Tibial nerve (tissue), 4 donors: Measurements from ENCODE around the gene RAI1. TPM values are rescaled to one million over a fixed set of nuclear protein-coding genes. Genes with fewer than 3 reads are reported as not detected.

ENCODE experiments used
- DNase-seq, 2 donors: peaks; one replicate each; pipeline ENCODE4 v3.0.0-alpha.2; 2019; ENCODE audit warnings: low spot score in 2 of 2
- H3K27ac ChIP-seq, 4 donors: fragments of 200-600 bp; sonication (generic) in 3 of 4; one replicate each; pipeline ENCODE4 v1.5.1; 2017 to 2019; ENCODE audit warnings: mild to moderate bottlenecking in 1 of 4
- H3K27me3 ChIP-seq, 2 donors: fragments of 200-600 bp; sonication (generic) in 1 of 2; one replicate each; pipeline versions ENCODE4 v1.5.1 to v1.6.0; 2017 to 2019
- H3K36me3 ChIP-seq, 3 donors: fragments of 200-600 bp; sonication (generic); one replicate each; pipeline ENCODE4 v1.5.1; 2018 to 2019
- H3K4me1 ChIP-seq, 4 donors: fragments of 200-600 bp; sonication (generic) in 3 of 4; one replicate each; pipeline ENCODE4 v1.5.1; 2017 to 2019
- H3K4me3 ChIP-seq, 4 donors: fragments of 200-600 bp; sonication (generic) in 3 of 4; one replicate each; pipeline ENCODE4 v1.5.1; 2017 to 2019; ENCODE audit warnings: mild to moderate bottlenecking in 1 of 4, moderate library complexity in 1 of 4
- H3K9me3 ChIP-seq, 4 donors: fragments of 200-600 bp; sonication (generic) in 3 of 4; one replicate each; pipeline ENCODE4 v1.5.1; 2017 to 2019
- CTCF ChIP-seq, 5 experiments: fragments of 200-600 bp in 3 of 5; fragments of 450-650 bp in 2 of 5; sonication (generic) in 3 of 5; IDR thresholded peaks; one replicate each; pipeline ENCODE4 v1.5.1; 2016 to 2019; ENCODE audit warnings: antibody characterized with exemption in 5 of 5, mild to moderate bottlenecking in 3 of 5, moderate library complexity in 2 of 5
- EP300 ChIP-seq, 2 donors: sonication (generic); formaldehyde crosslinking; IDR thresholded peaks; one replicate each; pipeline ENCODE4 v1.6.1; 2017; ENCODE audit warnings: antibody characterized with exemption in 2 of 2, mild to moderate bottlenecking in 1 of 2
- POLR2A ChIP-seq, 2 donors: fragments of 450-650 bp; IDR thresholded peaks; one replicate each; pipeline ENCODE4 v1.6.1; 2017; ENCODE audit warnings: antibody characterized with exemption in 2 of 2, mild to moderate bottlenecking in 2 of 2, moderate library complexity in 2 of 2
- WGBS, 2 donors: methylation state at CpG; one replicate each; pipeline ENCODE4 v1.1.5; 2018; 5-methylcytosine and 5-hydroxymethylcytosine counted together
- total RNA-seq, 4 donors: library from RNA; depleted of rRNA; stranded (reverse); fragments of >200 nt; gene quantifications; one replicate each; pipeline ENCODE4 v1.1.0, GENCODE V29; 2016

Gene RAI1
- total RNA-seq, 4 donors from 2014 or later, result 32.9 to 52.7 (median 45.9) TPM

GRCh38 chr17:17760872-17761550 lies 79.8 kb downstream of the RAI1 start:
- H3K4me1 ChIP-seq, result peaks cover 0 to 47% (median 9%) of the 10 kb centered on the region in 4 donors
- H3K27me3 ChIP-seq, result no peaks in the 10 kb centered on the region

GRCh38 chr17:17761894-17762743 lies 80.9 kb downstream of the RAI1 start:
- Histone ChIP-seq H3K27me3 (no peaks in the 10 kb centered on the region), H3K27ac (no peak overlapping the region), H3K4me3 (no peak overlapping the region), H3K9me3 (no peaks in the 10 kb centered on the region), H3K4me1 (peaks cover 0 to 56% (median 18%) of the 10 kb centered on the region in 4 donors), H3K36me3 (peaks cover 0 to 4% (median 0%) of the 10 kb centered on the region in 3 donors)
- TF ChIP-seq CTCF (IDR thresholded peaks at IDR 0.05), result no peak
- no peak for TF ChIP-seq POLR2A (IDR thresholded peaks at IDR 0.05)
- TF ChIP-seq EP300 (IDR thresholded peaks at IDR 0.05), result no peak
- no peak for DNase-seq
- 92 to 93% methylated on average over 10 to 11 of the region's 11 CpGs for WGBS, 2 donors

More at GRCh38 chr17:17760872-17761550, 79.8 kb downstream of the RAI1 start:
- no peaks in the 10 kb centered on the region for H3K9me3 ChIP-seq
- no peak for DNase-seq
- H3K27ac ChIP-seq, result no peak overlapping the region
- WGBS, 2 donors, result 92 to 93% methylated on average over 8 of the region's 8 CpGs
- peaks cover 0 to 4% (median 0%) of the 10 kb centered on the region in 3 donors for H3K36me3 ChIP-seq
- TF ChIP-seq POLR2A (IDR thresholded peaks at IDR 0.05) (no peak), CTCF (IDR thresholded peaks at IDR 0.05) (no peak)
- no peak overlapping the region for H3K4me3 ChIP-seq

- no peak for DNase-seq
- H3K4me1 ChIP-seq, result peaks cover 0 to 56% (median 18%) of the 10 kb centered on the region in 4 donors
- no peaks in the 10 kb centered on the region for H3K27me3 ChIP-seq
- TF ChIP-seq POLR2A (IDR thresholded peaks at IDR 0.05) (no peak), CTCF (IDR thresholded peaks at IDR 0.05) (no peak), EP300 (IDR thresholded peaks at IDR 0.05) (no peak)
- H3K4me3 ChIP-seq, result no peak overlapping the region
- no peaks in the 10 kb centered on the region for H3K9me3 ChIP-seq
- WGBS, 2 donors, result 58 to 60% methylated on average over 5 of the region's 5 CpGs
- no peaks in the 10 kb centered on the region for H3K36me3 ChIP-seq
- no peak overlapping the region for H3K27ac ChIP-seq
These were observed 81.5 kb downstream of the RAI1 start for GRCh38 chr17:17762744-17763105.

DNA sequence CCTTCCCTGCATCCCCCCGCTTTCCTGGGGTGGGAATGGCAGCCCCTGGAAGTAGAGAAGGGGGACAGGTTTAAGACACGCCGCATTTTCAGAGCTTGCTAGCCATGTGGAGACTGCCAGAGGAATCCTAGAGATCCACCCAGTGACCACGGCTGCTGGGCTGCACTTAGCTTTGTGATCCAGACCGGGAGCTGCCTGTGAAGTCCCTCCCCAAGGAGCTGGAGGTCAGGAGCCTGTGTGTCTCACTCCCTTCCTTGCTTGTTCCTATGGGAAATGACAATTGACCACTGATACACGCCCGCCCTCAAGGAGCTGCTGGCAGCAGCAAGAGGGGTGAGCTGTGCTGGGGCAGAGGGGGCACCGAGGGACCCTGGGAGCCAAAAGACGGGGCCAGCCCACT lies 81.9 kb downstream of the RAI1 start:
- Histone ChIP-seq H3K4me3 (no peak overlapping the region), H3K4me1 (peaks cover 0 to 57% (median 18%) of the 10 kb centered on the region in 4 donors), H3K9me3 (no peaks in the 10 kb centered on the region), H3K36me3 (no peaks in the 10 kb centered on the region), H3K27ac (no peak overlapping the region), H3K27me3 (no peaks in the 10 kb centered on the region)
- no peak for DNase-seq
- 66 to 68% methylated on average over 9 of the region's 9 CpGs for WGBS, 2 donors
- TF ChIP-seq CTCF (IDR thresholded peaks at IDR 0.05), result no peak

- TF ChIP-seq POLR2A (IDR thresholded peaks at IDR 0.05), result no peak
- TF ChIP-seq EP300 (IDR thresholded peaks at IDR 0.05), result no peak
- no peak for TF ChIP-seq CTCF (IDR thresholded peaks at IDR 0.05)
- H3K9me3 ChIP-seq, result no peaks in the 10 kb centered on the region
- 88 to 91% methylated on average over 5 of the region's 5 CpGs for WGBS, 2 donors
- H3K27me3 ChIP-seq, result no peaks in the 10 kb centered on the region
- no peak for DNase-seq
- H3K27ac ChIP-seq, result no peak overlapping the region
- H3K4me3 ChIP-seq, result no peak overlapping the region
- H3K36me3 ChIP-seq, result no peaks in the 10 kb centered on the region
- H3K4me1 ChIP-seq, result peaks cover 0 to 63% (median 20%) of the 10 kb centered on the region in 4 donors
These were observed 82.5 kb downstream of the RAI1 start for GRCh38 chr17:17763734-17764133.
